ENCODE results near the gene FGF16.

- TF ChIP-seq CTCF (IDR thresholded peaks at IDR 0.05) (no peak), ZFX (IDR thresholded peaks at IDR 0.05; ENCODE audit: borderline replicate concordance) (no peak)
Observed at GRCh38 chrX:77412631-77413030, 34.6 kb upstream of the FGF16 start.
